ENCODE measurements around the gene SRSF1.

SRSF1 gene

GRCh38 chr17:57995076-57995956, 11.7 kb downstream of the SRSF1 start:
- H3K27me3 ChIP-seq (ENCODE audit: control insufficient read depth, insufficient read depth, low read length) = no peaks in the 10 kb centered on the region
- H3K36me3 ChIP-seq (ENCODE audit: control insufficient read depth, insufficient read depth, low read length) = no peaks in the 10 kb centered on the region
- H3K4me3 ChIP-seq (ENCODE audit: low read length) = no peak overlapping the region
- peaks cover 20% of the 10 kb centered on the region for H3K4me1 ChIP-seq (ENCODE audit: control insufficient read depth, insufficient read depth, low read length)
- peak overlapping the region; percentile 57 for H3K27ac ChIP-seq (ENCODE audit: low read depth, low read length)
- H3K9ac ChIP-seq (ENCODE audit: low read length) = no peak overlapping the region

- H3K36me3 ChIP-seq (ENCODE audit: control insufficient read depth, insufficient read depth, low read length) = no peaks in the 10 kb centered on the region
- no peak overlapping the region for H3K9ac ChIP-seq (ENCODE audit: low read length)
- H3K4me1 ChIP-seq (ENCODE audit: control insufficient read depth, insufficient read depth, low read length) = peaks cover 20% of the 10 kb centered on the region
- peak overlapping the region; percentile 57 for H3K27ac ChIP-seq (ENCODE audit: low read depth, low read length)
- no peaks in the 10 kb centered on the region for H3K27me3 ChIP-seq (ENCODE audit: control insufficient read depth, insufficient read depth, low read length)
- no peak overlapping the region for H3K4me3 ChIP-seq (ENCODE audit: low read length)
Observed at GRCh38 chr17:57994436-57994835, 12.6 kb downstream of the SRSF1 start.

- Histone ChIP-seq H3K27ac (ENCODE audit: low read depth, low read length) (peak overlapping the region; percentile 57), H3K36me3 (ENCODE audit: control insufficient read depth, insufficient read depth, low read length) (no peaks in the 10 kb centered on the region), H3K9ac (ENCODE audit: low read length) (no peak overlapping the region), H3K27me3 (ENCODE audit: control insufficient read depth, insufficient read depth, low read length) (no peaks in the 10 kb centered on the region), H3K4me1 (ENCODE audit: control insufficient read depth, insufficient read depth, low read length) (peaks cover 27% of the 10 kb centered on the region), H3K4me3 (ENCODE audit: low read length) (no peak overlapping the region)
Observed at GRCh38 chr17:57993471-57994365, 13.3 kb downstream of the SRSF1 start.

- H3K27me3 ChIP-seq (ENCODE audit: control insufficient read depth, insufficient read depth, low read length) = no peaks in the 10 kb centered on the region
- H3K9ac ChIP-seq (ENCODE audit: low read length) = no peak overlapping the region
- peaks cover 29% of the 10 kb centered on the region for H3K4me1 ChIP-seq (ENCODE audit: control insufficient read depth, insufficient read depth, low read length)
- no peak overlapping the region for H3K4me3 ChIP-seq (ENCODE audit: low read length)
- no peak overlapping the region for H3K27ac ChIP-seq (ENCODE audit: low read depth, low read length)
- no peaks in the 10 kb centered on the region for H3K36me3 ChIP-seq (ENCODE audit: control insufficient read depth, insufficient read depth, low read length)
Observed at GRCh38 chr17:57991537-57991936, 15.5 kb downstream of the SRSF1 start.

GRCh38 chr17:57990037-57990436, 17.0 kb downstream of the SRSF1 start:
- H3K4me1 ChIP-seq (ENCODE audit: control insufficient read depth, insufficient read depth, low read length) = peaks cover 39% of the 10 kb centered on the region

GRCh38 chr17:57988301-57989250, 18.5 kb downstream of the SRSF1 start:
- H3K27me3 ChIP-seq (ENCODE audit: control insufficient read depth, insufficient read depth, low read length) = no peaks in the 10 kb centered on the region
- H3K4me1 ChIP-seq (ENCODE audit: control insufficient read depth, insufficient read depth, low read length) = peaks cover 39% of the 10 kb centered on the region
- H3K27ac ChIP-seq (ENCODE audit: low read depth, low read length) = peak overlapping the region; percentile 98
- peak overlapping the region; percentile 54 for H3K9ac ChIP-seq (ENCODE audit: low read length)
- H3K4me3 ChIP-seq (ENCODE audit: low read length) = peak overlapping the region; percentile 98
- no peaks in the 10 kb centered on the region for H3K36me3 ChIP-seq (ENCODE audit: control insufficient read depth, insufficient read depth, low read length)

More at GRCh38 chr17:57990037-57990436, 17.0 kb downstream of the SRSF1 start:
- Histone ChIP-seq H3K9ac (ENCODE audit: low read length) (no peak overlapping the region), H3K27ac (ENCODE audit: low read depth, low read length) (no peak overlapping the region), H3K4me3 (ENCODE audit: low read length) (no peak overlapping the region), H3K36me3 (ENCODE audit: control insufficient read depth, insufficient read depth, low read length) (no peaks in the 10 kb centered on the region), H3K27me3 (ENCODE audit: control insufficient read depth, insufficient read depth, low read length) (no peaks in the 10 kb centered on the region)

- no peaks in the 10 kb centered on the region for H3K27me3 ChIP-seq (ENCODE audit: control insufficient read depth, insufficient read depth, low read length)
Observed at GRCh38 chr17:57987581-57988300, 19.3 kb downstream of the SRSF1 start, which contains the start of gene VEZF1. Gene VEZF1, minus strand, starts transcription at chr17:57988254. Its CDS starts 143 bp downstream, at chr17:57988111.

GRCh38 chr17:57986841-57987580, 20.0 kb downstream of the SRSF1 start:
- peaks cover 49% of the 10 kb centered on the region for H3K4me1 ChIP-seq (ENCODE audit: control insufficient read depth, insufficient read depth, low read length)
- no peaks in the 10 kb centered on the region for H3K27me3 ChIP-seq (ENCODE audit: control insufficient read depth, insufficient read depth, low read length)

More at GRCh38 chr17:57987581-57988300, 19.3 kb downstream of the SRSF1 start, which contains the start of gene VEZF1:
- peak within 1 kb of the TSS; percentile 98 for H3K4me3 ChIP-seq (ENCODE audit: low read length)
- H3K27ac ChIP-seq (ENCODE audit: low read depth, low read length) = peak within 1 kb of the TSS; percentile 98
- peak within 1 kb of the TSS; percentile 54 for H3K9ac ChIP-seq (ENCODE audit: low read length)
- H3K36me3 ChIP-seq (ENCODE audit: control insufficient read depth, insufficient read depth, low read length) = no peaks in the 10 kb centered on the region
- H3K4me1 ChIP-seq (ENCODE audit: control insufficient read depth, insufficient read depth, low read length) = peaks cover 43% of the 10 kb centered on the region

GRCh38 chr17:57985675-57985974, 21.4 kb downstream of the SRSF1 start:
- Histone ChIP-seq H3K27ac (ENCODE audit: low read depth, low read length) (peak overlapping the region; percentile 98), H3K4me3 (ENCODE audit: low read length) (peak overlapping the region; percentile 40), H3K9ac (ENCODE audit: low read length) (no peak overlapping the region), H3K36me3 (ENCODE audit: control insufficient read depth, insufficient read depth, low read length) (peaks cover 2% of the 10 kb centered on the region), H3K4me1 (ENCODE audit: control insufficient read depth, insufficient read depth, low read length) (peaks cover 53% of the 10 kb centered on the region), H3K27me3 (ENCODE audit: control insufficient read depth, insufficient read depth, low read length) (no peaks in the 10 kb centered on the region)

More at GRCh38 chr17:57986841-57987580, 20.0 kb downstream of the SRSF1 start:
- peak overlapping the region; percentile 50 for H3K9ac ChIP-seq (ENCODE audit: low read length)
- no peaks in the 10 kb centered on the region for H3K36me3 ChIP-seq (ENCODE audit: control insufficient read depth, insufficient read depth, low read length)
- H3K27ac ChIP-seq (ENCODE audit: low read depth, low read length) = peak overlapping the region; percentile 98
- peak overlapping the region; percentile 69 for H3K4me3 ChIP-seq (ENCODE audit: low read length)

GRCh38 chr17:57984936-57985674, 21.9 kb downstream of the SRSF1 start:
- peaks cover 53% of the 10 kb centered on the region for H3K4me1 ChIP-seq (ENCODE audit: control insufficient read depth, insufficient read depth, low read length)
- H3K4me3 ChIP-seq (ENCODE audit: low read length) = peak overlapping the region; percentile 40

More at GRCh38 chr17:57984936-57985674, 21.9 kb downstream of the SRSF1 start:
- Histone ChIP-seq H3K9ac (ENCODE audit: low read length) (no peak overlapping the region), H3K36me3 (ENCODE audit: control insufficient read depth, insufficient read depth, low read length) (peaks cover 7% of the 10 kb centered on the region), H3K27me3 (ENCODE audit: control insufficient read depth, insufficient read depth, low read length) (no peaks in the 10 kb centered on the region), H3K27ac (ENCODE audit: low read depth, low read length) (peak overlapping the region; percentile 98)
